IMR-90 (cell line): Measurements from ENCODE around the gene ARMC9.

Experiments used
- BHLHE40 ChIP-seq: fragments of 150-350 bp; IDR thresholded peaks from 2 replicates; pipeline ENCODE4 v1.6.1; 2016; ENCODE audit warnings: mild to moderate bottlenecking, low read depth, low read length
- CEBPB ChIP-seq: IDR thresholded peaks from 2 replicates; pipeline ENCODE4 v1.6.1; 2012; ENCODE audit warnings: low read depth, low read length, improper control_type of control experiment
- CTCF ChIP-seq: conservative IDR thresholded peaks from 2 replicates; pipeline ENCODE4 v1.5.1; 2012; ENCODE audit warnings: mild to moderate bottlenecking, low read depth, low read length, improper control_type of control experiment
- ELK1 ChIP-seq: fragments of 150-350 bp; IDR thresholded peaks from 2 replicates; pipeline ENCODE4 v1.6.1; 2016; ENCODE audit warnings: low read depth, mild to moderate bottlenecking, low read length, moderate library complexity, borderline replicate concordance
- FOS ChIP-seq: fragments of 150-350 bp; IDR thresholded peaks from 2 replicates; pipeline ENCODE4 v1.6.1; 2016; ENCODE audit warnings: low read depth, low read length
- MAZ ChIP-seq: IDR thresholded peaks from 2 replicates; pipeline ENCODE4 v1.6.1; 2012; ENCODE audit warnings: low read depth, mild to moderate bottlenecking, low read length, improper control_type of control experiment, moderate library complexity, borderline replicate concordance
- MXI1 ChIP-seq: IDR thresholded peaks from 2 replicates; pipeline ENCODE4 v1.6.1; 2012; ENCODE audit warnings: low read depth, mild to moderate bottlenecking, low read length, moderate library complexity, borderline replicate concordance
- POLR2A ChIP-seq: IDR thresholded peaks from 2 replicates; pipeline ENCODE4 v1.6.1; 2012; ENCODE audit warnings: mild to moderate bottlenecking, low read depth, low read length
- RAD21 ChIP-seq: IDR thresholded peaks from 2 replicates; pipeline ENCODE4 v1.6.1; 2012; ENCODE audit warnings: low read length, improper control_type of control experiment
- SMC3 ChIP-seq: fragments of 150-350 bp; IDR thresholded peaks from 2 replicates; pipeline ENCODE4 v1.6.1; 2016; ENCODE audit warnings: low read depth, mild to moderate bottlenecking, antibody characterized with exemption, low read length, moderate library complexity
- USF2 ChIP-seq: fragments of 150-350 bp; IDR thresholded peaks from 2 replicates; pipeline ENCODE4 v1.6.1; 2017; ENCODE audit warnings: mild to moderate bottlenecking, antibody characterized with exemption, low read length, low read depth

GRCh38 chr2:231335591-231335990, 137.2 kb downstream of the ARMC9 start:
- TF ChIP-seq ELK1 (no peak), USF2 (no peak), SMC3 (no peak), CTCF (no peak), POLR2A (no peak), RAD21 (no peak), MAZ (no peak), CEBPB (no peak), BHLHE40 (no peak), MXI1 (no peak), FOS (no peak)
